Thoracic aorta (tissue), 2 donors: ENCODE results near the gene RHOT1. TPM values are rescaled to one million over a fixed set of nuclear protein-coding genes. Genes with fewer than 3 reads are reported as not detected.

ENCODE experiments used
- ATAC-seq: fragments of 150-250 bp; one replicate; pipeline ENCODE4 v1.8.0; 2017; ENCODE audit warnings: low read depth; ENCODE audit not compliant: insufficient number of reproducible peaks, low FRiP score
- DNase-seq: peaks from one replicate; pipeline ENCODE4 v3.0.0-alpha.2; 2020; ENCODE audit warnings: low spot score
- H3K27ac ChIP-seq, 2 donors: fragments of 200-600 bp; sonication (generic); 1 replicate in 1 of 2; 2 replicates in 1 of 2; pipeline ENCODE4 v1.5.1; 2016; ENCODE audit warnings: mild to moderate bottlenecking in 2 of 2, moderate library complexity in 2 of 2
- H3K27me3 ChIP-seq: fragments of 200-600 bp; sonication (generic); replicated peaks from 2 replicates; pipeline ENCODE4 v1.6.0; 2016; ENCODE audit warnings: mild to moderate bottlenecking; ENCODE audit not compliant: insufficient read depth
- H3K36me3 ChIP-seq: fragments of 200-600 bp; sonication (generic); one replicate; pipeline ENCODE4 v1.5.1; 2016
- H3K4me1 ChIP-seq, 2 donors: fragments of 200-600 bp; sonication (generic); 1 replicate in 1 of 2; 2 replicates in 1 of 2; pipeline versions ENCODE4 v1.5.1 to v1.6.0; 2016; ENCODE audit warnings: low read depth in 2 of 2, mild to moderate bottlenecking in 1 of 2; ENCODE audit not compliant: control insufficient read depth in 1 of 2
- H3K4me3 ChIP-seq: fragments of 200-600 bp; sonication (generic); 2 replicates; pipeline ENCODE4 v1.5.1; 2016; ENCODE audit warnings: mild to moderate bottlenecking
- H3K9me3 ChIP-seq: fragments of 200-600 bp; sonication (generic); 2 replicates; pipeline ENCODE4 v1.5.1; 2016
- CTCF ChIP-seq: fragments of 200-600 bp; sonication (generic); IDR thresholded peaks from one replicate; pipeline ENCODE4 v1.5.1; 2019; ENCODE audit warnings: antibody characterized with exemption
- total RNA-seq, 2 donors: library from RNA; depleted of rRNA; stranded (reverse); fragments of >200 nt; gene quantifications; one replicate each; pipeline versions ENCODE4 v1.1.0 to v1.2.3, GENCODE V29; 2016

The RHOT1 gene
- total RNA-seq, 2 donors from 2014 or later, result 40.1 to 47.0 TPM

DNA sequence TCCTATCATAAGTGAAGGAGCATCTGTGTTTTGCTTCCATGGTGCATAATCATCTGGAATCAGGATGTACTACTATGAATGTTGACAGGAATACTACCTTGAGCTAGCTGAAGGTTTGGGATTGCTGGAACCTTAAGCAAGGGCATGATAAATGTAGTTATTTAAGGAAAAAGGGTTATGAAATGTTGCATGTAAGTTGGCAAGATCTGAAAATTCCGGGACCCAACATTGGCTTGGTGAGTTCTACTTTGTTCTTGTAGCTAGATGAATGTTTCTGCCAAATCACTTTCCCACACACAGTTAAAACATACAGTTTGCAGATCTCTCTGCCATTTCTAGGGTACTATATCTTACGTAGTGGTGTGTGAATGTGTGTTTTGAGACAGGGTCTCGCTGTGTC is 13.6 kb downstream of the RHOT1 start:
- H3K36me3 ChIP-seq, result peaks cover 10% of the 10 kb centered on the region
- TF ChIP-seq CTCF, result no peak
- no peaks in the 10 kb centered on the region for H3K27me3 ChIP-seq
- no peak for DNase-seq
- H3K4me3 ChIP-seq, result no peak overlapping the region
- no peak overlapping the region for H3K27ac ChIP-seq
- no peaks in the 10 kb centered on the region for H3K9me3 ChIP-seq
- no peak for ATAC-seq
- H3K4me1 ChIP-seq, result peaks cover 15 to 60% of the 10 kb centered on the region in 2 donors

DNA sequence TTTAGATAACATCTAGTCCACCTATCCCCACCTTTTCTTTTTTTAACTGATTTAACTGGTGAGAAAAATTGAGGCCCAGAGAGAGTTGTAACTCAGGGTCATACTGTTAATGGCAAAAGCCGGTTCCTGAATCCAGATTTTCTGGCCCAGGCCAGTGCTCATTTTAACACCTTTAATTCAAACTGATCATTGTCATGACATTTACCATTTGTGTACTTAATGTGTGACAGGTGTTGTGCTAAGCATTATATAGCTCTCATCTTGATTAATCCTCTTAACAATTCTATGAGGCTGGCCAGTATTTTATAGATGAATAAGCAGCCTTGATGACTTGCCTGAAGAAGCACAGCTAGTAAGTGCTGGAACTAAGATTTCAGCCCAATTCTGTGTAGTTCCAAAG is 14.4 kb downstream of the RHOT1 start:
- H3K36me3 ChIP-seq, result peaks cover 14% of the 10 kb centered on the region
- H3K9me3 ChIP-seq, result no peaks in the 10 kb centered on the region
- no peak for DNase-seq
- ATAC-seq, result no peak
- no peak overlapping the region for H3K27ac ChIP-seq
- no peak for TF ChIP-seq CTCF
- no peak overlapping the region for H3K4me3 ChIP-seq
- H3K27me3 ChIP-seq, result no peaks in the 10 kb centered on the region
- peaks cover 15 to 56% of the 10 kb centered on the region in 2 donors for H3K4me1 ChIP-seq

- H3K36me3 ChIP-seq, result peaks cover 14% of the 10 kb centered on the region
- TF ChIP-seq CTCF, result no peak
These were observed 14.9 kb downstream of the RHOT1 start for GRCh38 chr17:32157225-32157624.

GRCh38 chr17:32158870-32159585 is 16.7 kb downstream of the RHOT1 start:
- H3K27ac ChIP-seq, result no peak overlapping the region
- peaks cover 14% of the 10 kb centered on the region for H3K36me3 ChIP-seq
- no peak for ATAC-seq
- no peaks in the 10 kb centered on the region for H3K27me3 ChIP-seq
- TF ChIP-seq CTCF, result no peak
- H3K4me1 ChIP-seq, result peaks cover 4 to 39% of the 10 kb centered on the region in 2 donors
- H3K9me3 ChIP-seq, result no peaks in the 10 kb centered on the region
- no peak for DNase-seq
- no peak overlapping the region for H3K4me3 ChIP-seq

More at GRCh38 chr17:32157225-32157624, 14.9 kb downstream of the RHOT1 start:
- DNase-seq (no peak), ATAC-seq (no peak)
- no peaks in the 10 kb centered on the region for H3K9me3 ChIP-seq
- H3K27ac ChIP-seq, result no peak overlapping the region
- H3K27me3 ChIP-seq, result no peaks in the 10 kb centered on the region
- peaks cover 12 to 53% of the 10 kb centered on the region in 2 donors for H3K4me1 ChIP-seq
- H3K4me3 ChIP-seq, result no peak overlapping the region

DNA sequence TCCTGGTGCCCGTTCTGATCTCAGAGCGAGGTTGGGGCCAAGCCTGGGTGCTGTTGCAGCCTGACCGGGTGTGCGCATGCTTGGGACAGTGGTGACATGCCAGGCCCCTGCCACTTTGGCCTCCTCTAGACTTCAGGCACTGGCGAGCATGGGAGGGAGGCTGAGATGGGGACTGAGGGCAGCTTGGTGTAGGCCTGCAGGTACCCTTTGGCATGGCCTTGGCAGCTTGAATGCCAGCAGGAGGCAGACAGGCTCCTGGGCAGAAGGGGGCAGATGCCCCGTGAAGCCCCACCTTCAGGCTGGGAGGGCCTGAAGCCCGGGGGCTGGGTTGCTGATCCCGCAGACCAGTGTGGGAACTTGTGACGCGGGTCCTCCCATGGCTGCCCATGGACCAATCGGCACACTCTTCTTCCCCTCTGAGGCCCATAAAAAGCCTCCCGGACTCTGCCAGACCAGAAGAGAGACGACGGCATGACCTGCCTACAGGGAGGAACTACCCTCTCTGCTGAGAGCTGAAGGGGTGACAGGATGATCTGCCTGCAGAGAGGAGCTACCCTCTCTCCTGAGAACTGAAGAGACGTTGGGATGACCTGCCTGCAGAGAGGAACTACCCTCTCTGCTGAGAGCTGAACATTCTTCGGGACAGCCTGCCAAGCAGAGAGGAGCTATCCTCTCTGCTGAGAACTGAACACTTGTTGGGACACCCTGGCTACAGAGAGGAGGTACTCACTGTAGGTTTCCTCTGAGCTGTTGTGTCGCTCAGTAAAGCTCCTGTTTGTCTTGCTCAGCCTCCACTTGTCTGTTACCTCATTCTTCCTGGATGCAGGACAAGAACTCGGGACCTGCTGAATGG is 17.5 kb downstream of the RHOT1 start:
- Histone ChIP-seq H3K9me3 (no peaks in the 10 kb centered on the region), H3K36me3 (peaks cover 14% of the 10 kb centered on the region), H3K4me3 (no peak overlapping the region), H3K27me3 (no peaks in the 10 kb centered on the region), H3K4me1 (peaks cover 4 to 39% of the 10 kb centered on the region in 2 donors), H3K27ac (no peak overlapping the region)
- ATAC-seq (no peak), DNase-seq (no peak)
- TF ChIP-seq CTCF, result no peak
